ENCODE results near the gene CNTN4. TPM values are rescaled to one million over a fixed set of nuclear protein-coding genes. Genes with fewer than 3 reads are reported as not detected.

The CNTN4 gene
- total RNA-seq, 6 experiments from 2014 or later, result 1.5 to 3.9 (median 1.7) TPM

DNA sequence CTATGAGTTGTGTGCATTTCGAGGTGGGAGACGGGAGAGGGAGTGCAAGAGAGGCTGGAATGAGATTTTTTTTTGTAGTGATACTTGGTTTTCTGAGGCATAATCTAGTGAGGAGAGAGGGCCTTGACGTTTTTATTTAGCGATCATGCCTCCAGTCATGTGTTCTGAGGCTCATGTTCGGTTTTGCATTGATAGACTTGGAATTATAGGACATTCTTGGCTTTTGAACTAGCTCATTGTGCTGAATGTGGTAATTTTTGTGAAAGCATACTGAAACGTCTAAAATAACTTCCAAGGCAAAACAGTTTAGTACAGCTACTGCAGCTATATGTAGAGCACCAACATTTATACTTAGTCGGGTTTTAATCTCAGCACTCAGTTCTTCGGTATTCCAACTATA lies 408.1 kb downstream of the CNTN4 start:
- Histone ChIP-seq H3K4me1 (no peaks in the 10 kb centered on the region), H3K27me3 (no peaks in the 10 kb centered on the region), H3K9me3 (no peaks in the 10 kb centered on the region), H3K4me3 (no peak overlapping the region), H3K36me3 (no peaks in the 10 kb centered on the region), H3K27ac (no peak overlapping the region)
- intact Hi-C loops (cut with DNase I), result no loop called here
- DNase-seq (no peak), ATAC-seq (no peak)
- 39% methylated on average over 7 of the region's 8 CpGs for WGBS (ENCODE audit: insufficient coverage, low coverage, low lambda C conversion rate, missing lambda C conversion rate)
- no peak for TF ChIP-seq POLR2A (IDR thresholded peaks at IDR 0.05)

DNA sequence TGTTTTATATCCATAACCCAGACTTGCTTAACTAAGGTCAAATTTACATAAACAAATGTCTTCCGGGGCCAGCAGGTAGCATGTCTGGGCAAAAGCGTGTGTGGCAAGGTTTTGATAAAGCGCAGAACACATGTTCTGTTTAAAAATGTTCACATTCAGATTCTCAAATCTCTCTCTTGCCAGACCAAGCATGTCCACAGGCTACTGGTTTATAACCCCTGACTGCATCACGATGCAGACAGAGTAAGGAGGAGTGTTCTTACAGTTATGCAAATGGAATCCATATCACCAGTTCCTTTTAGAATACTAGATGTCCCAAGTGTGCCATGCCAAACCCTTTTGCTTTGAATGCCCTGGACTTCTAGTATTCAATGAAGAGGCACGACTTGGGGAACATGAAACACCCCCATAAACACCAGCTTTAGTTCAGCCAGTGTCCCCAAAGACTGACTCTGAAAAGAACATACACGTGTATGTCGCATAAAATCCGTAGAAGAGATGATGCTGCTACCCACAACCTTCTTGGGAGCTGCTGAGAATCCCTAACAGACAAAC lies 412.0 kb downstream of the CNTN4 start:
- H3K4me1 ChIP-seq, result no peaks in the 10 kb centered on the region
- WGBS (ENCODE audit: insufficient coverage, low coverage, low lambda C conversion rate, missing lambda C conversion rate), result 68% methylated on average over 6 of the region's 8 CpGs

DNA sequence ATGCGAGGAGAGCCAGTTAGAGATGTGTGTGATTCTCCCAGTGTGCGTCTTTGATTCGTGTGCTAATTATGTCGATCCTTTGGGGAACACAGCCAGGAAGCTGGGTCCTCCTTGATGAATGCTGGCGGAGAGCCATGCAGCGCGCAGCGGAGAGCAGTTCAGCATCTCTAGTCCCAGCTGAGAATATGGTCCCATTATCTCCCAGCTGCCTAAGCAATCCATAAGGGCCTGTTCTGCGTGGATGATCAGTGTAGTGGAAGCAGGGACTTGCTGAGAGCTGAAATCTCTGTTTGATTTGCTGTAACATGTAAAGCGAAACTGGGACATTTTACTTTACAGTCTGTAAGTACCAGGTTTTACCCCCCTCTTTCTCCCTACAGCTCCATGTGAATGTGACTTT lies 412.7 kb downstream of the CNTN4 start:
- intact Hi-C loops (cut with DNase I), result no loop called here
- no peak for ATAC-seq
- H3K27ac ChIP-seq, result no peak overlapping the region
- WGBS (ENCODE audit: insufficient coverage, low coverage, low lambda C conversion rate, missing lambda C conversion rate), result 38% methylated on average over 9 of the region's 10 CpGs
- no peaks in the 10 kb centered on the region for H3K9me3 ChIP-seq
- peak in 2 of 3 donors; percentile 23 to 39 for DNase-seq
- TF ChIP-seq, protein P1, sequence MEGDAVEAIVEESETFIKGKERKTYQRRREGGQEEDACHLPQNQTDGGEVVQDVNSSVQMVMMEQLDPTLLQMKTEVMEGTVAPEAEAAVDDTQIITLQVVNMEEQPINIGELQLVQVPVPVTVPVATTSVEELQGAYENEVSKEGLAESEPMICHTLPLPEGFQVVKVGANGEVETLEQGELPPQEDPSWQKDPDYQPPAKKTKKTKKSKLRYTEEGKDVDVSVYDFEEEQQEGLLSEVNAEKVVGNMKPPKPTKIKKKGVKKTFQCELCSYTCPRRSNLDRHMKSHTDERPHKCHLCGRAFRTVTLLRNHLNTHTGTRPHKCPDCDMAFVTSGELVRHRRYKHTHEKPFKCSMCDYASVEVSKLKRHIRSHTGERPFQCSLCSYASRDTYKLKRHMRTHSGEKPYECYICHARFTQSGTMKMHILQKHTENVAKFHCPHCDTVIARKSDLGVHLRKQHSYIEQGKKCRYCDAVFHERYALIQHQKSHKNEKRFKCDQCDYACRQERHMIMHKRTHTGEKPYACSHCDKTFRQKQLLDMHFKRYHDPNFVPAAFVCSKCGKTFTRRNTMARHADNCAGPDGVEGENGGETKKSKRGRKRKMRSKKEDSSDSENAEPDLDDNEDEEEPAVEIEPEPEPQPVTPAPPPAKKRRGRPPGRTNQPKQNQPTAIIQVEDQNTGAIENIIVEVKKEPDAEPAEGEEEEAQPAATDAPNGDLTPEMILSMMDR (IDR thresholded peaks at IDR 0.05), result no peak
- no peak for TF ChIP-seq POLR2A (IDR thresholded peaks at IDR 0.05)
- H3K36me3 ChIP-seq, result no peaks in the 10 kb centered on the region
- H3K4me3 ChIP-seq, result no peak overlapping the region
- no peaks in the 10 kb centered on the region for H3K27me3 ChIP-seq
- no peaks in the 10 kb centered on the region for H3K4me1 ChIP-seq

More for the DNA sequence above, 412.0 kb downstream of the CNTN4 start:
- no peak overlapping the region for H3K4me3 ChIP-seq
- no peak for TF ChIP-seq POLR2A (IDR thresholded peaks at IDR 0.05)
- TF ChIP-seq, protein P1 (IDR thresholded peaks at IDR 0.05), result no peak
- ATAC-seq, result no peak
- DNase-seq, result no peak
- H3K9me3 ChIP-seq, result no peaks in the 10 kb centered on the region
- H3K27ac ChIP-seq, result no peak overlapping the region
- H3K36me3 ChIP-seq, result no peaks in the 10 kb centered on the region
- H3K27me3 ChIP-seq, result no peaks in the 10 kb centered on the region
- intact Hi-C loops (cut with DNase I), result no loop called here

DNA sequence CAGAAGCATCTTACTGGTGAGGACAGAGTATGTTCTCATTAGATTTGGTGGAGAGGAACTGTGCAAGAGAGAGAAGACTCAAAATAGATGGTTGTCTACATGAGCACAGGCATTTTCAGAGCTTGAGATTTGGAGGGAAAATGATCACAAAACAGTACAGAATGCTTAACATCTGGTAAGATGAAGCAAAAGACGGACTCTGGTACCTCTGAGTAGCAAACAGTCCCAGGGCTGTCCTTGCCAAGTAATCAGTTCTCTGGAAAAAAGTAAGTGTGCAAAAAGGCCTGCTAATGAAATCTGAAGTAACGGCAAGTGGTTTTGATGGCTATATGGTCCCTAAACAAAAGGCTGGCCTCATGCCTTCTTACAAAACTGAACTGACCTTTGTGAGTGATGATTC lies 414.2 kb downstream of the CNTN4 start:
- no peak overlapping the region for H3K27ac ChIP-seq
- no peaks in the 10 kb centered on the region for H3K9me3 ChIP-seq
- no peak overlapping the region for H3K4me3 ChIP-seq
- intact Hi-C loops (cut with DNase I), result no loop called here
- DNase-seq, result no peak
- H3K4me1 ChIP-seq, result no peaks in the 10 kb centered on the region
- 67% methylated on average over 1 of the region's 2 CpGs for WGBS (ENCODE audit: insufficient coverage, low coverage, low lambda C conversion rate, missing lambda C conversion rate)
- ATAC-seq, result no peak
- no peaks in the 10 kb centered on the region for H3K27me3 ChIP-seq
- TF ChIP-seq POLR2A (IDR thresholded peaks at IDR 0.05), result no peak
- TF ChIP-seq, protein P1 (IDR thresholded peaks at IDR 0.05), result no peak
- no peaks in the 10 kb centered on the region for H3K36me3 ChIP-seq

DNA sequence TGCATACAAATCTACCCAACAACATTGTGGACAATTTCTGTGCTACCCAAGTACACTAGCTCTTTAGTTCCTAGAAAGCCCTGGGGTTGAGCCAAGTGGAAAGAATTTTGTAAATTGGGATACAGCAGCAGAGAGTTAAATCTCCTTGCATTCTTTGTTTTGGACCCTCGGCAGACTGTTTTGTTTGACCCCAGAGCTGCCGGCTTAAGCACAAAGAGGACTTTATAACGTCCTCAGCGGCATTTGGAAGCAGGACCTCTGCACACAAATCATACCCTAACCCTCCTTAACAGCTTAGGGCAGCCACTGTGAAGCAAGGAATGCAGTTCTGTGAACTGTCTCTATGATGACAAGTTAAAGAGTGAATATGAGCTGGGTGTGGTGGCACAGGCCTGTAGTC lies 415.3 kb downstream of the CNTN4 start:
- TF ChIP-seq, protein P1 (IDR thresholded peaks at IDR 0.05), result no peak
- TF ChIP-seq POLR2A (IDR thresholded peaks at IDR 0.05), result no peak
- no peaks in the 10 kb centered on the region for H3K27me3 ChIP-seq
- ATAC-seq (no peak), DNase-seq (peak in 1 of 3 donors; percentile 11)
- intact Hi-C loops (cut with DNase I), result no loop called here
- no peak overlapping the region for H3K4me3 ChIP-seq
- WGBS (ENCODE audit: insufficient coverage, low coverage, low lambda C conversion rate, missing lambda C conversion rate), result 35% methylated on average over 4 of the region's 4 CpGs
- no peak overlapping the region for H3K27ac ChIP-seq
- no peaks in the 10 kb centered on the region for H3K9me3 ChIP-seq
- H3K4me1 ChIP-seq, result no peaks in the 10 kb centered on the region
- H3K36me3 ChIP-seq, result no peaks in the 10 kb centered on the region

Measured in right lobe of liver (tissue), 6 donors.